T-helper 2 cell treated with Interferon-gamma antibody and Interleukin-4, amounts not matched to agents 100 ng/mL and 5 ng/mL, for 36 hours (primary cell): ENCODE measurements around the gene FAM216A. TPM values are rescaled to one million over a fixed set of nuclear protein-coding genes. Genes with fewer than 3 reads are reported as not detected.

Experiments used
- intact Hi-C: fragments of 100-400 bp; cut with micrococcal nuclease; formaldehyde crosslinking; loops from one replicate; pipeline ENCODE4 v1.15.1; 2023
- total RNA-seq: library from RNA; stranded (reverse); gene quantifications from 2 replicates; pipeline ENCODE4 v1.2.3, GENCODE V29; 2022

FAM216A gene
- total RNA-seq, 1 donor from 2014 or later, result 20.1 TPM

GRCh38 chr12:110537605-110538409 is 69.2 kb downstream of the FAM216A start:
- intact Hi-C loops, result no loop called here

DNA sequence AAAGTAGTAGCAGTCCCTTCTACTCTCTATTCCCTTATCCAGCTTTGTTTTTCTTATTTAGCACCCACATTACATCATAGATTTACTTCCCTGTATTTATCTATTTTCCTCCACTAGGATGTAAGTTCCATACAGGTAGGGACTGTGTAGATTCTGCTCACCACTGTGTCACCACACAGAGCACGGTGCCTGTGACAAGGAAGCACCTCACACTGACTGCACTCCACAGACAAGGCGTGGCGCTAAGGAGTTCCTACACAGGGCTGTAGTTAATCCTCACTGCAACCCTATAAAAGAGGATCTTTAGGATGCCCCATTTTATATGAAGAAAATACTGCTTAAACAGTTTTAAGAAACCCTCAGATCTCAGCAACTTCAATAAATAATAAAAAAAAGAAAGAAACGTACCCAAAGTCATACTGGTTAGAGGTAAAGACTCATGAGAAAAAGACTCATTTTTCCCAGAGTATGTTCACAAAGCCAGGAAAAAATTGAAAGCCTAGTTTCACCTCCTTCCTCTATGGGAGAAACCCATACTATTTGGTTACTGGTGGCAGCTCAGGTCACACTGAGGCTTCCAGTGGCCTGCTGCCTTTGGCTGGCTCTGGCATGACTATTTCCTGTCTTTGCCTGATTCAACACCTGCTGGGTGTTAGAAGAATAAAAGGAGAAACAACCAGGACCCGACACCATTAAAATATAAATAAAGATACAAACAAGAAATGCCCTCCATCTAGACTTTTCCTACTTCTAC is 70.4 kb downstream of the FAM216A start:
- intact Hi-C loops, result no loop called here

Other genes starting within 250 kb of the FAM216A start
- 180 and 186 TPM in 2 replicates for gene ATP2A2, start 187.6 kb upstream of the FAM216A start, total RNA-seq
- gene ANAPC7, start 65.1 kb upstream of the FAM216A start, total RNA-seq, result 69.7 and 70.7 TPM in 2 replicates
- 403 and 422 TPM in 2 replicates for gene ARPC3, start 18.5 kb upstream of the FAM216A start, total RNA-seq
- gene GPN3, start 588 bp upstream of the FAM216A start, total RNA-seq, result 20.8 and 25.5 TPM in 2 replicates
- 132 and 133 TPM in 2 replicates for gene VPS29, start 33.3 kb downstream of the FAM216A start, total RNA-seq
- gene RAD9B, start 33.5 kb downstream of the FAM216A start, total RNA-seq, result 0.36 and 0.75 TPM in 2 replicates
- 33.2 and 35.2 TPM in 2 replicates for gene PPTC7, start 114.5 kb downstream of the FAM216A start, total RNA-seq
- gene TCTN1, start 145.3 kb downstream of the FAM216A start, total RNA-seq, result 3.6 and 4.0 TPM in 2 replicates
- gene HVCN1, start 220.3 kb downstream of the FAM216A start, total RNA-seq, result 14.5 and 15.7 TPM in 2 replicates